Heart left ventricle (tissue), 16 donors: ENCODE measurements around the gene TNFAIP8L3. TPM values are rescaled to one million over a fixed set of nuclear protein-coding genes. Genes with fewer than 3 reads are reported as not detected.

ENCODE experiments used
- ATAC-seq, 4 donors: fragments of 200-7000 bp; cut with Tn5 transposase; one replicate each; pipeline ENCODE4 v1.9.1; 2020 to 2022; ENCODE audit warnings: moderate library complexity in 4 of 4, mild to moderate bottlenecking in 3 of 4, moderate number of reproducible peaks in 1 of 4
- DNase-seq, 5 donors: peaks; one replicate each; pipeline ENCODE4 v3.0.0-alpha.2; 2020
- H3K27ac ChIP-seq, 12 donors: fragments of 200-600 bp; sonication (generic) in 4 of 12; one replicate each; pipeline versions ENCODE4 v1.5.0 to v1.8.0; 2016 to 2022; ENCODE audit warnings: mild to moderate bottlenecking in 2 of 12
- H3K27me3 ChIP-seq, 9 donors: fragments of 200-600 bp; sonication (generic) in 2 of 9; one replicate each; pipeline versions ENCODE4 v1.5.1 to v1.8.0; 2016 to 2022; ENCODE audit warnings: mild to moderate bottlenecking in 3 of 9
- H3K36me3 ChIP-seq, 9 donors: fragments of 200-600 bp; sonication (generic) in 2 of 9; one replicate each; pipeline versions ENCODE4 v1.5.0 to v1.8.0; 2018 to 2022; ENCODE audit warnings: mild to moderate bottlenecking in 2 of 9
- H3K4me1 ChIP-seq, 12 donors: fragments of 200-600 bp; sonication (generic) in 4 of 12; one replicate each; pipeline versions ENCODE4 v1.5.0 to v1.8.0; 2016 to 2022; ENCODE audit warnings: mild to moderate bottlenecking in 3 of 12
- H3K4me3 ChIP-seq, 12 donors: fragments of 200-600 bp; sonication (generic) in 4 of 12; one replicate each; pipeline versions ENCODE4 v1.5.0 to v1.8.0; 2017 to 2022; ENCODE audit warnings: mild to moderate bottlenecking in 9 of 12, moderate library complexity in 4 of 12
- H3K9me3 ChIP-seq, 12 donors: fragments of 200-600 bp; sonication (generic) in 4 of 12; one replicate each; pipeline versions ENCODE4 v1.5.0 to v1.8.0; 2016 to 2022; ENCODE audit warnings: mild to moderate bottlenecking in 1 of 12
- POLR2A ChIP-seq, 2 donors: fragments of 450-650 bp; IDR thresholded peaks; one replicate each; pipeline ENCODE4 v1.6.1; 2017; ENCODE audit warnings: antibody characterized with exemption in 2 of 2, mild to moderate bottlenecking in 2 of 2, moderate library complexity in 2 of 2
- WGBS, 4 donors: extraction: QIAGEN DNeasy Blood & Tissue Kit in 2 of 4; methylation state at CpG; one replicate each; pipeline versions ENCODE4 v1.1.5 to v1.1.7; 2013 to 2018; 5-methylcytosine and 5-hydroxymethylcytosine counted together
- intact Hi-C, 10 donors: fragments of 100-400 bp; cut with DNase I; formaldehyde crosslinking; loops; one replicate each; pipeline versions ENCODE4 v1.11.1 to v1.14.2; 2022
- polyA plus RNA-seq, 2 donors: library from polyadenylated mRNA; stranded (reverse); fragments of 200-250 nt; gene quantifications; one replicate each; pipeline ENCODE4 v1.2.3, GENCODE V29; 2013
- total RNA-seq, 9 donors: library from RNA; depleted of rRNA in 2 of 9; stranded (reverse); fragments of >200 nt in 2 of 9; fragmentation: NEBNext Ultra II Directional in 3 of 9; extraction: Animal tissue kit (Norgen Biotek cat#: 25700) in 3 of 9; gene quantifications; one replicate each; pipeline versions ENCODE4 v1.1.0 to v1.2.4, GENCODE V29; 2016 to 2023
- TF ChIP-seq, protein P1 (sequence below), 12 donors: fragments of 200-600 bp; sonication (generic) in 4 of 12; IDR thresholded peaks; one replicate each; pipeline versions ENCODE4 v1.5.0 to v1.8.0; 2018 to 2022; ENCODE audit warnings: antibody characterized with exemption in 12 of 12, mild to moderate bottlenecking in 5 of 12
- donor health status: ischemic (EF 13 %, LVEDD 7.1; RV severe dilation, severe dysfunction).
- donor health status: healthy with polysubstance abuse.
- donor health status: DM: no; HTN: yes; CAD: no.
- donor health status: DM: no; HTN: no; CAD: no.
- donor health status: ischemic (EF 25% LVEDD 6.9; RV normal size, moderate dysfunction).
- donor health status: ischemic (EF 25% LVEDD 5.7; RV mildly dilated, moderate dysfunction).
- donor health status: healthy.
- donor health status: DM: yes; HTN: yes; CAD: no.
- donor health status: ischemic (EF 35%, LVEDD 5.7; RV mildly dilated, moderate dysfunction).
- donor health status: nonischemic (EF 11% LVEDD 7.7; RV severe dilation, severe dysfunction).
- donor health status: DM: yes; HTN: yes; CAD: no.
- donor health status: PGD.
- donor health status: ischemic (EF 29% LVEDD 5.4; RV normal size, mild dysfunction).
- donor health status: nonischemic (EF 23%, LVEDD 6.1; RV moderate dilation, normal function).

TNFAIP8L3 gene
- total and polyA plus RNA-seq, 11 donors: 1.3 to 28.0 (median 3.1) TPM

DNA sequence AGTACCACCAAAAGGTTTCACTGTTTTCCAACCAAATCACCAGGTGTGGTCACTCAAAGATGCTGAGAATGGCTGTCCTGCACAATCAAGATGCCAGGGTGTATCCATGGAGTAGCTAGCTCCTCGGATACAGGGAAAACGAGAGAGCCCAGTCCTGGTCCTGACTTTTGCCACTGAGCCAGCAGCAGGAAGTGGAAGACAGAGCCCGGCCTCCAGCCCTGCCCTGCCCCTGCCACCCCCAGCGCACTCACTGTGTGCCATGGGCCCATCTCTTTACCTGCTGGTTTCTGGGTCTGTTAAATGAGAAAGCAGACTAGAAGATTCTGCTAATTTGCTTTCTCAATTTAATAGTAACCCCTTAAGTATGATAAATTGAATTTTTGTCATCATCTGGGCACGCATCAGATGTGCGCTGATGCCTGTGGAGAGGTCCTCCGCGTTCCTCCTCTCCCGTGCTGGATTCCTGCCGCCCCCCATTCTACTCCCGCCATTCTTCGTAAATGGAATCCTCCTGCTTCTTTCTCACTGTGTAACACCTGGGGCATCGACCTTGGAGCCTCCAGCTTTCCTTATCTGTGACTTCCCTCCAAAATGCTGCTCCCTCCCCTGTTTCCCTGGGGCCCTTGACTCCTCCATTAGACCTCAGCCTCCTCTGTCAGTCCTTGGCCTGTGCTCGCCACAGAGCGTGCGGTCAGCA, 18.0 kb downstream of the TNFAIP8L3 start:
- H3K27me3 ChIP-seq: no peaks in the 10 kb centered on the region
- H3K9me3 ChIP-seq: no peaks in the 10 kb centered on the region
- 88 to 92% (median 90%) methylated on average over 15 to 16 of the region's 16 CpGs for WGBS, 4 donors
- intact Hi-C loops: loop anchor here in 1 of 10 donors (10.0 kb wide), 1 partner anchor 58 kb away; no protein-coding TSS in a partner anchor
- DNase-seq: no peak
- peak overlapping the region in 9 of 12 donors; percentile 3 to 68 (median 54) for H3K27ac ChIP-seq
- TF ChIP-seq POLR2A (IDR thresholded peaks at IDR 0.05): no peak
- TF ChIP-seq, protein P1, sequence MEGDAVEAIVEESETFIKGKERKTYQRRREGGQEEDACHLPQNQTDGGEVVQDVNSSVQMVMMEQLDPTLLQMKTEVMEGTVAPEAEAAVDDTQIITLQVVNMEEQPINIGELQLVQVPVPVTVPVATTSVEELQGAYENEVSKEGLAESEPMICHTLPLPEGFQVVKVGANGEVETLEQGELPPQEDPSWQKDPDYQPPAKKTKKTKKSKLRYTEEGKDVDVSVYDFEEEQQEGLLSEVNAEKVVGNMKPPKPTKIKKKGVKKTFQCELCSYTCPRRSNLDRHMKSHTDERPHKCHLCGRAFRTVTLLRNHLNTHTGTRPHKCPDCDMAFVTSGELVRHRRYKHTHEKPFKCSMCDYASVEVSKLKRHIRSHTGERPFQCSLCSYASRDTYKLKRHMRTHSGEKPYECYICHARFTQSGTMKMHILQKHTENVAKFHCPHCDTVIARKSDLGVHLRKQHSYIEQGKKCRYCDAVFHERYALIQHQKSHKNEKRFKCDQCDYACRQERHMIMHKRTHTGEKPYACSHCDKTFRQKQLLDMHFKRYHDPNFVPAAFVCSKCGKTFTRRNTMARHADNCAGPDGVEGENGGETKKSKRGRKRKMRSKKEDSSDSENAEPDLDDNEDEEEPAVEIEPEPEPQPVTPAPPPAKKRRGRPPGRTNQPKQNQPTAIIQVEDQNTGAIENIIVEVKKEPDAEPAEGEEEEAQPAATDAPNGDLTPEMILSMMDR (IDR thresholded peaks at IDR 0.05): no peak
- ATAC-seq: no peak
- H3K4me1 ChIP-seq: peaks cover 0 to 29% (median 19%) of the 10 kb centered on the region in 12 donors
- H3K4me3 ChIP-seq: peak overlapping the region in 4 of 12 donors; percentile 40 to 55 (median 48)
- H3K36me3 ChIP-seq: no peaks in the 10 kb centered on the region

DNA sequence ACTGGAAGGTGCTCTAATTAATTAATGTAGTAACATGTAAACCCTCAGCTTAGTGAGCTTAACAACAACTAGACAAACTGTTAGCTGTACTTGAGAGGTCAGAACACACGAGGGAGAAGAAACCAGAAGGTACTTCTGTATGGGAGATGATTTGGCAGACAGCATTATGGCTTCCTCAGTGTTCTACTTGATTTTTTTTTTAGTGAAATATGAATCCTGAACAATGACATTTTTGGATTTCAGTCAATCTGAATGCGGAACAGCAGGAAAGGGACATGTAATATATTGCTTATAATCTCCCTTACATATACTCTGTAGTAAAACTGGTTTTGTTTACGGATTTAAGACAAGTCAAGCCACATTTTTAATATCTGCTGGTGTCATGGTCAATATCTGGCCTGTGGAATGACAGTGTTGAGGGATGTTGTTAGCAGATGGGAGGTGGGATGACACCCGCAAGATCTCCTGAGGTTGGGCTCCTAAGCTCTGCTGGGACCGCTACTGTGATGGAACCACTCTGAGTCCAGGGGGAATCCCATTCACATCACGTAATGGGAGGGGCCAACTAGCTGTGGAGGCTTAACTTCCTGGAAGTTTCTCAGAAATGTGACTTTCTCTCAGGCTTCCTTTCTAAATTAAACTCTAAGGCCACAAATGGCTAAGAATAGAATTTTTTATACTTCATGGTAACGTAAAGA, 18.7 kb downstream of the TNFAIP8L3 start:
- peaks cover 0 to 29% (median 19%) of the 10 kb centered on the region in 12 donors for H3K4me1 ChIP-seq
- ATAC-seq (no peak), DNase-seq (no peak)
- 58 to 71% (median 66%) methylated on average over 7 of the region's 7 CpGs for WGBS, 4 donors
- peak overlapping the region in 11 of 12 donors; percentile 3 to 69 (median 55) for H3K27ac ChIP-seq
- no peaks in the 10 kb centered on the region for H3K36me3 ChIP-seq
- H3K9me3 ChIP-seq: no peaks in the 10 kb centered on the region
- no peak overlapping the region for H3K4me3 ChIP-seq
- no peak for TF ChIP-seq POLR2A (IDR thresholded peaks at IDR 0.05)
- TF ChIP-seq, protein P1 (IDR thresholded peaks at IDR 0.05): no peak
- intact Hi-C loops: loop anchor here in 1 of 10 donors (10.0 kb wide), 1 partner anchor 59 kb away; no protein-coding TSS in a partner anchor
- no peaks in the 10 kb centered on the region for H3K27me3 ChIP-seq

DNA sequence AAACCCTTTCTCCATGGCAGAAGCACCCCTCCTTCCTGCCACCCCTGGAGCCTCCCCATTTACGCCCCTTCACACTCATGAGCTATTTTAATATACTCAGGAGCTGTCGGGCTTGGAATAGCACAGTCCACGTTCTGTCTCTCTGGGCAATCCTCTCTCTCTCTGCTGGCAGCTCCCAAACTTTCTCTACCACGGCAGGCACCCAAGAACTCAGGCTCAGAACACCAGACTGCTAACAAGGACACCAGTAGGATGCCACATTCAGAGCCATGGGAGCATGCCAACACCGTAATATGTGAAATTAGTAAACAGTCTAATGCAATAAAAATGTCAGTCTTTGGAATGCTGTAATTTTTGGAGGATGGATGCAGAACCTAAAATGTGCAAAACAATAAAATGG, 19.3 kb downstream of the TNFAIP8L3 start:
- peak in 4 of 5 donors; percentile 52 to 80 (median 65) for DNase-seq
- intact Hi-C loops: loop anchor here in 1 of 10 donors (10.0 kb wide), 1 partner anchor 59 kb away; no protein-coding TSS in a partner anchor
- H3K4me3 ChIP-seq: no peak overlapping the region
- ATAC-seq: peak; percentile 88 to 93 (median 92)
- H3K27me3 ChIP-seq: no peaks in the 10 kb centered on the region
- H3K36me3 ChIP-seq: no peaks in the 10 kb centered on the region
- H3K9me3 ChIP-seq: no peaks in the 10 kb centered on the region
- 49 to 60% (median 56%) methylated on average over 5 of the region's 5 CpGs for WGBS, 4 donors
- peaks cover 0 to 29% (median 19%) of the 10 kb centered on the region in 12 donors for H3K4me1 ChIP-seq
- H3K27ac ChIP-seq: peak overlapping the region; percentile 3 to 79 (median 54)
- TF ChIP-seq, protein P1 (IDR thresholded peaks at IDR 0.05): no peak
- TF ChIP-seq POLR2A (IDR thresholded peaks at IDR 0.05): no peak

DNA sequence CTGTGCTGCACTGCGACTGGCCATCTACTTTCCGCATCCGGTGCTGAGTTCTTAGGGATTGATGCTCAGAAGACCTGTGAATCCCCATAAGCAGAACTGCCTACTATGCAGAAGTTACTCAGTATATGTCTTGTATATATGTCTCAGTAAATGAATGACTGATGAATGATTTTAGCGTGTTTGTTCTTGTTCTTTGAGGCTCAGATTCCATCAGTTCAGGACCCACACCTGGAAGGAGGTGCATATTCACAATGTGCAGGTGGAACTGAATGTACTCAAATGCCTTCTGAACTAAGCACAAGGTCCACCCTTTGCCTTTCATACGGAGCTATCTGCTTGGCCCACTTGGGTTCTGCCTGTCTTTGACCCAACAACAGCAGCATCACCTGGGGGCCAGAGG, 19.8 kb downstream of the TNFAIP8L3 start:
- H3K4me3 ChIP-seq: no peak overlapping the region
- no peak for ATAC-seq
- intact Hi-C loops: loop anchor here in 1 of 10 donors (10.0 kb wide), 1 partner anchor 60 kb away; no protein-coding TSS in a partner anchor
- TF ChIP-seq, protein P1 (IDR thresholded peaks at IDR 0.05): no peak
- no peak for TF ChIP-seq POLR2A (IDR thresholded peaks at IDR 0.05)
- DNase-seq: no peak
- no peaks in the 10 kb centered on the region for H3K27me3 ChIP-seq
- H3K9me3 ChIP-seq: no peaks in the 10 kb centered on the region
- no peaks in the 10 kb centered on the region for H3K36me3 ChIP-seq
- WGBS, 4 donors: 83 to 89% (median 87%) methylated on average over 5 of the region's 5 CpGs
- H3K4me1 ChIP-seq: peaks cover 0 to 29% (median 19%) of the 10 kb centered on the region in 12 donors
- peak overlapping the region in 10 of 12 donors; percentile 24 to 79 (median 54) for H3K27ac ChIP-seq
